ENCODE measurements around the gene MYL4.
A peak's percentile ranks its signal among the peaks of the same experiment; 100 is the strongest.

- TF ChIP-seq SMC3 (IDR thresholded peaks at IDR 0.05; ENCODE audit: low read depth, low read length) (no peak), PBX3 (IDR thresholded peaks at IDR 0.05) (0 out of 2 replicates have a peak, but pooled peaks have one; percentile 3), CTCF (IDR thresholded peaks at IDR 0.05) (no peak), YY1 (IDR thresholded peaks at IDR 0.05; ENCODE audit: low read depth) (no peak), ELF1 (IDR thresholded peaks at IDR 0.05) (no peak), EZH2phosphoT487 (IDR thresholded peaks at IDR 0.05; ENCODE audit: borderline replicate concordance, low read depth) (no peak), MAX (IDR thresholded peaks at IDR 0.05; ENCODE audit: low read depth) (no peak; the same call in 1 of the 2 replicates)
These were observed 56.9 kb downstream of the MYL4 start for GRCh38 chr17:47265983-47266541.
